ENCODE results near the gene LCOR.

GRCh38 chr10:96794836-96795733, 37.0 kb upstream of the LCOR start:
- TF ChIP-seq CTCF (IDR thresholded peaks at IDR 0.05), result no peak
- no peak for TF ChIP-seq EZH2 (IDR thresholded peaks at IDR 0.05)
- TF ChIP-seq EZH2phosphoT487 (IDR thresholded peaks at IDR 0.05), result no peak

Data from neural progenitor cell (in vitro differentiated cells).